ENCODE data around the gene MTCH1. TPM values are rescaled to one million over a fixed set of nuclear protein-coding genes. Genes with fewer than 3 reads are reported as not detected.
"Not testable (repeated sequence)": the region's sequence is repeated elsewhere in the genome, so short reads cannot be mapped to it uniquely, and the experiment has no call there.

MTCH1 gene
- total RNA-seq, 1 experiment from 2014 or later: 178 TPM

- CTCF ChIA-PET: no interaction called here
- peaks cover 3% of the 10 kb centered on the region for H3K27me3 Mint-ChIP-seq (ENCODE audit: insufficient read depth, unreplicated experiment)
- intact Hi-C loops (cut with micrococcal nuclease; ENCODE audit: unreplicated experiment): no loop called here
- Histone ChIP-seq H3K27me3 (replicated peaks; ENCODE audit: control insufficient read depth, insufficient read depth, low read length) (no peaks in the 10 kb centered on the region), H3K4me1 (no peaks in the 10 kb centered on the region), H3K4me3 (ENCODE audit: low read depth, low read length) (no peak overlapping the region), H3K9me3 (no peaks in the 10 kb centered on the region), H3K36me3 (ENCODE audit: control insufficient read depth, insufficient read depth, low read length) (no peaks in the 10 kb centered on the region)
- TF ChIP-seq CTCF (IDR thresholded peaks at IDR 0.05; ENCODE audit: insufficient read depth in 1 of 2, low read depth in 1 of 2, low read length in 1 of 2, severe bottlenecking in 1 of 2, unreplicated experiment in 1 of 2): no peak
- no peak overlapping the region for H3K27ac Mint-ChIP-seq (ENCODE audit: unreplicated experiment)
- H3K4me3 Mint-ChIP-seq (ENCODE audit: unreplicated experiment): no peak overlapping the region
- no TSS peak for BruUV-seq (replicated peaks)
- POLR2A ChIA-PET: no interaction called here
- DNase-seq: no peak
- peaks cover 9% of the 10 kb centered on the region for H3K9me3 Mint-ChIP-seq (ENCODE audit: unreplicated experiment)
- H3K4me1 Mint-ChIP-seq (ENCODE audit: low read depth, unreplicated experiment): no peaks in the 10 kb centered on the region
- no peaks in the 10 kb centered on the region for H3K36me3 Mint-ChIP-seq (ENCODE audit: insufficient read depth, unreplicated experiment)
Observed at GRCh38 chr6:36949636-36950035, 36.4 kb downstream of the MTCH1 start.

GRCh38 chr6:36949076-36949475 is 36.9 kb downstream of the MTCH1 start:
- H3K4me3 ChIP-seq (ENCODE audit: low read depth, low read length); H3K9me3 ChIP-seq; H3K4me1 Mint-ChIP-seq (ENCODE audit: low read depth, unreplicated experiment); CTCF ChIA-PET; H3K27me3 Mint-ChIP-seq (ENCODE audit: insufficient read depth, unreplicated experiment); H3K27me3 ChIP-seq (replicated peaks; ENCODE audit: control insufficient read depth, insufficient read depth, low read length); intact Hi-C loops (cut with micrococcal nuclease; ENCODE audit: unreplicated experiment); H3K36me3 Mint-ChIP-seq (ENCODE audit: insufficient read depth, unreplicated experiment); DNase-seq; POLR2A ChIA-PET; H3K9me3 Mint-ChIP-seq (ENCODE audit: unreplicated experiment); H3K27ac Mint-ChIP-seq (ENCODE audit: unreplicated experiment); H3K4me3 Mint-ChIP-seq (ENCODE audit: unreplicated experiment); H3K36me3 ChIP-seq (ENCODE audit: control insufficient read depth, insufficient read depth, low read length); H3K4me1 ChIP-seq; BruUV-seq (replicated peaks): not testable (repeated sequence)

GRCh38 chr6:36947570-36948351 is 38.2 kb downstream of the MTCH1 start:
- peaks cover 9% of the 10 kb centered on the region for H3K9me3 Mint-ChIP-seq (ENCODE audit: unreplicated experiment)
- ChIA-PET POLR2A (no interaction called here), CTCF (no interaction called here)
- Histone ChIP-seq H3K36me3 (ENCODE audit: control insufficient read depth, insufficient read depth, low read length) (no peaks in the 10 kb centered on the region), H3K27me3 (replicated peaks; ENCODE audit: control insufficient read depth, insufficient read depth, low read length) (no peaks in the 10 kb centered on the region), H3K9me3 (no peaks in the 10 kb centered on the region), H3K4me1 (no peaks in the 10 kb centered on the region), H3K4me3 (ENCODE audit: low read depth, low read length) (no peak overlapping the region)
- no peak for DNase-seq
- intact Hi-C loops (cut with micrococcal nuclease; ENCODE audit: unreplicated experiment): no loop called here
- no peaks in the 10 kb centered on the region for H3K36me3 Mint-ChIP-seq (ENCODE audit: insufficient read depth, unreplicated experiment)
- H3K27me3 Mint-ChIP-seq (ENCODE audit: insufficient read depth, unreplicated experiment): peaks cover 6% of the 10 kb centered on the region
- no peaks in the 10 kb centered on the region for H3K4me1 Mint-ChIP-seq (ENCODE audit: low read depth, unreplicated experiment)
- H3K27ac Mint-ChIP-seq (ENCODE audit: unreplicated experiment): no peak overlapping the region
- no TSS peak for BruUV-seq (replicated peaks)
- no peak for TF ChIP-seq CTCF (IDR thresholded peaks at IDR 0.05; ENCODE audit: insufficient read depth in 1 of 2, low read depth in 1 of 2, low read length in 1 of 2, severe bottlenecking in 1 of 2, unreplicated experiment in 1 of 2)
- H3K4me3 Mint-ChIP-seq (ENCODE audit: unreplicated experiment): no peak overlapping the region
